Measurements from ENCODE around the gene ITPRID2. TPM values are rescaled to one million over a fixed set of nuclear protein-coding genes. Genes with fewer than 3 reads are reported as not detected.

The ITPRID2 gene
- total and polyA plus RNA-seq, 2 donors (not counting 1 experiment from before 2014, with no cell fraction given), result 8.9 to 47.6 TPM

- intact Hi-C loops (cut with micrococcal nuclease), result no loop called here
- Mint-ChIP-seq H3K4me3 (peak overlapping the region; percentile 32), H3K27me3 (no peaks in the 10 kb centered on the region), H3K4me1 (peaks cover 11% of the 10 kb centered on the region), H3K9me3 (ENCODE audit: insufficient read depth) (no peaks in the 10 kb centered on the region), H3K27ac (no peak overlapping the region)
- DNase-seq, result peak; percentile 26
- no peaks in the 10 kb centered on the region for H3K27me3 ChIP-seq (replicated peaks in 1 of 4; ENCODE audit: control extremely low read depth in 1 of 4, control insufficient read depth in 3 of 4, insufficient read depth in 4 of 4, low read length in 3 of 4)
- no peaks in the 10 kb centered on the region for H3K9me3 ChIP-seq (ENCODE audit: control extremely low read depth in 1 of 3, control insufficient read depth in 2 of 3, insufficient read depth in 1 of 3, low read length in 2 of 3)
- no peaks in the 10 kb centered on the region for H3K36me3 ChIP-seq (replicated peaks in 1 of 2; ENCODE audit: control extremely low read depth in 1 of 2, control insufficient read depth in 1 of 2, extremely low read depth in 1 of 2, insufficient read depth in 2 of 2, low read length in 1 of 2)
- ChIA-PET POLR2A (no interaction called here), CTCF (no interaction called here)
- H3K9ac ChIP-seq (ENCODE audit: low read length), result no peak overlapping the region
- ATAC-seq (ENCODE audit: low read depth), result no peak
- no peak overlapping the region for H2AFZ ChIP-seq (ENCODE audit: insufficient read depth, low read depth, low read length, poor library complexity, severe bottlenecking)
- no peaks in the 10 kb centered on the region for H4K20me1 ChIP-seq (ENCODE audit: control insufficient read depth, insufficient read depth, low read length, poor library complexity, severe bottlenecking)
- H3K4me3 ChIP-seq (ENCODE audit: control extremely low read depth in 1 of 5, extremely low read depth in 1 of 5, insufficient read depth in 1 of 5, low read depth in 2 of 5, low read length in 4 of 5), result no peak overlapping the region
- H3K27ac ChIP-seq (ENCODE audit: low read length in 2 of 2), result no peak overlapping the region
- no peak for TF ChIP-seq CTCF (IDR thresholded peaks at IDR 0.05)
- no peak for TF ChIP-seq EZH2 (IDR thresholded peaks at IDR 0.05; ENCODE audit: borderline replicate concordance, insufficient read depth, low read depth, low read length, poor library complexity, severe bottlenecking)
- H3K4me1 ChIP-seq (ENCODE audit: control insufficient read depth in 2 of 2, insufficient read depth in 2 of 2, low read length in 2 of 2), result peaks cover 0 to 12% of the 10 kb centered on the region in 2 donors
- peak overlapping the region; percentile 28 for H3K4me2 ChIP-seq (replicated peaks; ENCODE audit: low read depth, low read length, poor library complexity, severe bottlenecking)
- H3K79me2 ChIP-seq (ENCODE audit: control insufficient read depth, insufficient read depth, low read length), result no peaks in the 10 kb centered on the region
Measured at GRCh38 chr2:181850936-181851560, 40.5 kb upstream of the ITPRID2 start.

- Histone ChIP-seq H2AFZ (ENCODE audit: insufficient read depth, low read depth, low read length, poor library complexity, severe bottlenecking) (no peak overlapping the region), H3K4me1 (ENCODE audit: control insufficient read depth in 2 of 2, insufficient read depth in 2 of 2, low read length in 2 of 2) (peaks cover 0 to 12% of the 10 kb centered on the region in 2 donors), H3K9me3 (ENCODE audit: control extremely low read depth in 1 of 3, control insufficient read depth in 2 of 3, insufficient read depth in 1 of 3, low read length in 2 of 3) (no peaks in the 10 kb centered on the region), H3K79me2 (ENCODE audit: control insufficient read depth, insufficient read depth, low read length) (no peaks in the 10 kb centered on the region), H3K4me3 (ENCODE audit: control extremely low read depth in 1 of 5, extremely low read depth in 1 of 5, insufficient read depth in 1 of 5, low read depth in 2 of 5, low read length in 4 of 5) (no peak overlapping the region), H3K36me3 (replicated peaks in 1 of 2; ENCODE audit: control extremely low read depth in 1 of 2, control insufficient read depth in 1 of 2, extremely low read depth in 1 of 2, insufficient read depth in 2 of 2, low read length in 1 of 2) (no peaks in the 10 kb centered on the region), H3K27me3 (replicated peaks in 1 of 4; ENCODE audit: control extremely low read depth in 1 of 4, control insufficient read depth in 3 of 4, insufficient read depth in 4 of 4, low read length in 3 of 4) (no peaks in the 10 kb centered on the region), H3K27ac (ENCODE audit: low read length in 2 of 2) (no peak overlapping the region), H4K20me1 (ENCODE audit: control insufficient read depth, insufficient read depth, low read length, poor library complexity, severe bottlenecking) (no peaks in the 10 kb centered on the region), H3K9ac (ENCODE audit: low read length) (no peak overlapping the region), H3K4me2 (replicated peaks; ENCODE audit: low read depth, low read length, poor library complexity, severe bottlenecking) (no peak overlapping the region)
- CTCF ChIA-PET, result no interaction called here
- no peak overlapping the region for H3K4me3 Mint-ChIP-seq
- intact Hi-C loops (cut with micrococcal nuclease), result no loop called here
- no peaks in the 10 kb centered on the region for H3K9me3 Mint-ChIP-seq (ENCODE audit: insufficient read depth)
- peaks cover 11% of the 10 kb centered on the region for H3K4me1 Mint-ChIP-seq
- H3K27me3 Mint-ChIP-seq, result no peaks in the 10 kb centered on the region
- ATAC-seq (ENCODE audit: low read depth) (no peak), DNase-seq (no peak)
- no peak overlapping the region for H3K27ac Mint-ChIP-seq
- POLR2A ChIA-PET, result no interaction called here
- TF ChIP-seq EZH2 (IDR thresholded peaks at IDR 0.05; ENCODE audit: borderline replicate concordance, insufficient read depth, low read depth, low read length, poor library complexity, severe bottlenecking) (no peak), CTCF (IDR thresholded peaks at IDR 0.05) (no peak)
Measured at GRCh38 chr2:181851726-181852125, 39.8 kb upstream of the ITPRID2 start.
